ENCODE data around the gene PPP1CA. TPM values are rescaled to one million over a fixed set of nuclear protein-coding genes. Genes with fewer than 3 reads are reported as not detected.

Gene PPP1CA
- total RNA-seq, 1 experiment from 2014 or later: 238 TPM

DNA sequence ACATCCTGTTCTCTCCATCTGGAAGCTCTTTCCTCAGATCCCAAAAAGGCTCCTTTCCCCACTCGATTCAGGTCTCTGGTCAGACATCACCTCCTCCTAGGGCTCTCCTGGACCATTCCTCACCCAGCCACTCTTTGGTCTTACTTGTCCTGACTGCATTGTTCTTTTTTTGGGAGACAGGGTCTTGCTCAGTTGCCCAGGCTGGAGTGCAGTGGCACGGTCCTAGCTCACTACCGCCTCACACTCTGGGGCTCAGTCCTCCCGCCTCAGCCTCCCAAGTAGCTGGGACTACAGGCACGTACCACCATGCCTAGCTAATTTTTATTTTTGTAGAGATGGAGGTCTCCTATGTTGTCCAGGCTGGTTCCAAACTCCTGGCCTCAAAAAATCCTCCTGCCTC lies 43.9 kb upstream of the PPP1CA start:
- intact Hi-C loops (cut with micrococcal nuclease): no loop called here

More for the DNA sequence above, 43.9 kb upstream of the PPP1CA start:
- H2AFZ ChIP-seq (ENCODE audit: low read depth, low read length, poor library complexity, severe bottlenecking): no peak overlapping the region
- BruUV-seq (replicated peaks): no TSS peak
- H3K9me3 ChIP-seq (ENCODE audit: control insufficient read depth in 1 of 2, insufficient read depth in 1 of 2, low read depth in 1 of 2, low read length in 2 of 2): no peaks in the 10 kb centered on the region
- H3K27me3 ChIP-seq (ENCODE audit: insufficient read depth, low read length): no peaks in the 10 kb centered on the region
- no peak overlapping the region for H3K4me2 ChIP-seq (ENCODE audit: low read length)
- H3K36me3 ChIP-seq (ENCODE audit: control insufficient read depth in 1 of 2, insufficient read depth in 2 of 2, low read length in 2 of 2): peaks cover 0 to 2% of the 10 kb centered on the region in 2 experiments; a peak in 1 of 4 replicates
- RAD21 ChIA-PET (ENCODE audit: low non-redundant PET in 1 of 2, low total read pairs in 2 of 2, uncharacterized antibody in 2 of 2, unreplicated experiment in 2 of 2): no interaction called here
- peaks cover 7% of the 10 kb centered on the region; the same call in 1 of the 2 replicates for H3K79me2 ChIP-seq (ENCODE audit: insufficient read depth, low read length)
- CTCF ChIA-PET: no interaction called here
- H3K4me1 ChIP-seq (ENCODE audit: control insufficient read depth in 1 of 2, insufficient read depth in 2 of 2, low read length in 2 of 2): peaks cover 6 to 20% of the 10 kb centered on the region in 2 experiments; a peak in 2 of 4 replicates
- H3K9me2 ChIP-seq (ENCODE audit: insufficient read depth): no peaks in the 10 kb centered on the region
- DNase-seq (ENCODE audit: low read depth, low spot score) (no peak), ATAC-seq (no peak)
- POLR2A ChIA-PET: no interaction called here
- H4K20me1 ChIP-seq (ENCODE audit: insufficient read depth): no peaks in the 10 kb centered on the region
- TF ChIP-seq POLR2A (IDR thresholded peaks at IDR 0.05; ENCODE audit: borderline replicate concordance, extremely low read depth, insufficient read depth, insufficient read length) (no peak), ZFX (IDR thresholded peaks at IDR 0.05) (no peak), POLR2AphosphoS5 (IDR thresholded peaks at IDR 0.05; ENCODE audit: low read depth, low read length) (no peak), TCF7L2 (IDR thresholded peaks at IDR 0.05; ENCODE audit: borderline replicate concordance, extremely low read depth, insufficient read depth, insufficient read length) (no peak), JUND (IDR thresholded peaks at IDR 0.05) (no peak), ZNF274 (IDR thresholded peaks at IDR 0.05; ENCODE audit: low read depth, low read length) (no peak), ELF1 (IDR thresholded peaks at IDR 0.05; ENCODE audit: borderline replicate concordance, low read depth) (no peak), CEBPB (IDR thresholded peaks at IDR 0.05; ENCODE audit: low read depth) (no peak), RAD21 (IDR thresholded peaks at IDR 0.05; ENCODE audit: low read depth) (no peak), SIN3A (IDR thresholded peaks at IDR 0.05; ENCODE audit: low read depth) (no peak), CBX3 (IDR thresholded peaks at IDR 0.05; ENCODE audit: low read depth) (no peak), REST (IDR thresholded peaks at IDR 0.05; ENCODE audit: low read depth) (no peak), SP1 (IDR thresholded peaks at IDR 0.05; ENCODE audit: low read depth) (no peak), FOSL1 (IDR thresholded peaks at IDR 0.05; ENCODE audit: low read depth) (no peak)
- TF ChIP-seq, protein P1, sequence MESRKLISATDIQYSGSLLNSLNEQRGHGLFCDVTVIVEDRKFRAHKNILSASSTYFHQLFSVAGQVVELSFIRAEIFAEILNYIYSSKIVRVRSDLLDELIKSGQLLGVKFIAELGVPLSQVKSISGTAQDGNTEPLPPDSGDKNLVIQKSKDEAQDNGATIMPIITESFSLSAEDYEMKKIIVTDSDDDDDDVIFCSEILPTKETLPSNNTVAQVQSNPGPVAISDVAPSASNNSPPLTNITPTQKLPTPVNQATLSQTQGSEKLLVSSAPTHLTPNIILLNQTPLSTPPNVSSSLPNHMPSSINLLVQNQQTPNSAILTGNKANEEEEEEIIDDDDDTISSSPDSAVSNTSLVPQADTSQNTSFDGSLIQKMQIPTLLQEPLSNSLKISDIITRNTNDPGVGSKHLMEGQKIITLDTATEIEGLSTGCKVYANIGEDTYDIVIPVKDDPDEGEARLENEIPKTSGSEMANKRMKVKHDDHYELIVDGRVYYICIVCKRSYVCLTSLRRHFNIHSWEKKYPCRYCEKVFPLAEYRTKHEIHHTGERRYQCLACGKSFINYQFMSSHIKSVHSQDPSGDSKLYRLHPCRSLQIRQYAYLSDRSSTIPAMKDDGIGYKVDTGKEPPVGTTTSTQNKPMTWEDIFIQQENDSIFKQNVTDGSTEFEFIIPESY (IDR thresholded peaks at IDR 0.05; ENCODE audit: extremely low read depth, insufficient replicate concordance, low read length): no peak
- TF ChIP-seq, protein P2, sequence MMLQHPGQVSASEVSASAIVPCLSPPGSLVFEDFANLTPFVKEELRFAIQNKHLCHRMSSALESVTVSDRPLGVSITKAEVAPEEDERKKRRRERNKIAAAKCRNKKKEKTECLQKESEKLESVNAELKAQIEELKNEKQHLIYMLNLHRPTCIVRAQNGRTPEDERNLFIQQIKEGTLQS (IDR thresholded peaks at IDR 0.05): no peak
- no peak overlapping the region for H3K4me3 ChIP-seq (replicated peaks in 1 of 2; ENCODE audit: low read depth in 1 of 2, low read length in 2 of 2)
- no peak overlapping the region for H3K9ac ChIP-seq (ENCODE audit: low read length)
- no peak overlapping the region for H3K27ac ChIP-seq (ENCODE audit: low read depth, low read length)
